22Rv1 (cell line): ENCODE data around the gene TMEM109.

ENCODE experiments used
- ZFX ChIP-seq: fragments of 450-650 bp; IDR thresholded peaks from 2 replicates; pipeline ENCODE4 v1.6.1; 2017; ENCODE audit warnings: antibody characterized with exemption, borderline replicate concordance
- TF ChIP-seq, protein P1 (sequence below): fragments of 450-650 bp; IDR thresholded peaks from 2 replicates; pipeline ENCODE4 v1.5.1; 2017; ENCODE audit warnings: mild to moderate bottlenecking

- TF ChIP-seq, protein P1, sequence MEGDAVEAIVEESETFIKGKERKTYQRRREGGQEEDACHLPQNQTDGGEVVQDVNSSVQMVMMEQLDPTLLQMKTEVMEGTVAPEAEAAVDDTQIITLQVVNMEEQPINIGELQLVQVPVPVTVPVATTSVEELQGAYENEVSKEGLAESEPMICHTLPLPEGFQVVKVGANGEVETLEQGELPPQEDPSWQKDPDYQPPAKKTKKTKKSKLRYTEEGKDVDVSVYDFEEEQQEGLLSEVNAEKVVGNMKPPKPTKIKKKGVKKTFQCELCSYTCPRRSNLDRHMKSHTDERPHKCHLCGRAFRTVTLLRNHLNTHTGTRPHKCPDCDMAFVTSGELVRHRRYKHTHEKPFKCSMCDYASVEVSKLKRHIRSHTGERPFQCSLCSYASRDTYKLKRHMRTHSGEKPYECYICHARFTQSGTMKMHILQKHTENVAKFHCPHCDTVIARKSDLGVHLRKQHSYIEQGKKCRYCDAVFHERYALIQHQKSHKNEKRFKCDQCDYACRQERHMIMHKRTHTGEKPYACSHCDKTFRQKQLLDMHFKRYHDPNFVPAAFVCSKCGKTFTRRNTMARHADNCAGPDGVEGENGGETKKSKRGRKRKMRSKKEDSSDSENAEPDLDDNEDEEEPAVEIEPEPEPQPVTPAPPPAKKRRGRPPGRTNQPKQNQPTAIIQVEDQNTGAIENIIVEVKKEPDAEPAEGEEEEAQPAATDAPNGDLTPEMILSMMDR, result no peak
- no peak for TF ChIP-seq ZFX
Observed at GRCh38 chr11:60889869-60890311, 24.1 kb upstream of the TMEM109 start.
